Femur (tissue), 1 donor: ENCODE data around the gene GAB2.
A peak's percentile ranks its signal among the peaks of the same experiment; 100 is the strongest.

Experiments
- DNase-seq: peaks from one replicate; pipeline ENCODE4 v3.0.0-alpha.2; 2017

GAB2 gene

DNA sequence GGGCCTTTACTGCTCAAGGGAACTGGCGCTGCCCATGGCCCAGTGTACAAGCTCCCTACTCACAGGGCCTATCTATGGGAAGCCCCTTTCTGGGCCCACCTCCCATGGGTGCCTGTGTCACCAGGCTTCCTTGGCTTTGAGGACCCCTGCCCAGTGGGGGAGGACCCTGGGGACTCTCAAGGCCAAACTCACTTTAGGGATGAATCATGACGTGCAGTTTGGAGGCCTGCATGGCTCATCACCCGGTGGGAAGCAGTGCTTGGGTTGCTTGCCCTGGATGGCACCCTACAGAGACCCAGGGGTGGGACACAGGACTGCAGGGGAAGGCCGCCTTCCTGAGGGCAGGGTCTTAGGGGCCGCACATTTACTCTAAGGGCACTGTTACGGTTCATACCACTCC is 245.7 kb downstream of the GAB2 start:
- no peak for DNase-seq

DNA sequence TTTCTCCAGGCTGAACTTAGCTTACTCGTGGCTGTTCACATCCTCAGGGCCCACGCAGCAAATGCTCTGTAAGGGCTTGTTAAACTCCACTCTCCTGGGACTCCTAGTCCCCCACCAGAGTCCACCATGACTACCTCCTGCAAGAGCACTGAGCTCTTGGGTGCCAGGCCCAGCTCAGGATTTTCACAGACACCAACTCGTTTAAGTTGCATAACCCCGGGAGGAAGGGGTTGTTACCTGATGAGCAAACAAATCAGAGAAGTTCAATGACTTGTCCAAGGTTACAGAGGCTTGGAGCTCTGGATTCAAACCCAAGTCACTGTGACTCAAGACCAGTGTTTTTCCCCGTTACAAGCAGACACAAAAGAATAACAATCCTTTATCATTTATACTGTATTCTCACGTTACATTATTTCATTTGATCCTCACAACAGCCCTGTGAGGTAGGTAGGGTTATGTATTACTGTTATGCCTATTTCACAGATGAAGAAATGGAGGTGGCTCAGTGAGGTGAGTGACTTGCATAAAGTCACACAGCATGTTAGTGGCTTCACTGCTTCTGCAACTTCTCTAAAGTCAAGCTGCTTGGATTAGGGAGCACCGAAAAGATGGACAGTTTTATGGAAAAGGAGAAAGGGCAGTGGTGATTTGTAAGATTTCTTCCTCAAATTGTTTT is 246.6 kb downstream of the GAB2 start:
- no peak for DNase-seq

GRCh38 chr11:78170413-78170812 is 247.2 kb downstream of the GAB2 start:
- DNase-seq: no peak

GRCh38 chr11:78168539-78169477 is 248.8 kb downstream of the GAB2 start:
- DNase-seq: peak; percentile 80

DNA sequence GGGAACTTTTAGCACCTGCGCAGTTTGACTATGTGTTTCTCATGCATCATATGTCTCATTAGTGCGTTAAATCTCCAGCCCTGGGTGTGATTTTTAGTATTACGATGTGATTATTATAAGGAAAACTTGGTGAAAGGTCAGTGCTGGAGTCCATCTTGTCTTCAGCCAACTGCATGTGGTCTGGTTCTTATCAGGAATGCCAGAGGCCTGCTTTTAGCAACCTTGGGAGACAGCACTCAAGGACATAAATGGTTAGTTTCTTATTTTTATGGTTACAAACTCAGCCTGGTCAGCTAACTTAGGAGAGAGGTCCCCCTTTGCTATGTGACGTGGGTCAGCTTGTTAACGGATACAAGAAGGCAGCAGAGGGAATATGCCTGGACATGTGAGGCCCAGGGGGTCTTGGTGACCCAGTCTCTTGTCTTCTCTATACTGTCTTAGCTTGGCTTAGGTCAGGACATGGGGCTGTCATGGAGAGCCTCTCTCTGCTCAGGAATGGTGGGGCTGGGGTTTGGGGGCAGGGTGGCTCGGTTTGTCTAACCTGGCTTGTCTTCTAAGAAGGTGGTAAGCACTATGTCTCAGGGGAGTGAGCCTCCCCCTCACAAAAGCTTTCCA is 250.7 kb downstream of the GAB2 start:
- no peak for DNase-seq
